Ectodermal cell (in vitro differentiated cells): Measurements from ENCODE around the gene NDUFB10.
A peak's percentile ranks its signal among the peaks of the same experiment; 100 is the strongest.
"Not testable (repeated sequence)": the region's sequence is repeated elsewhere in the genome, so short reads cannot be mapped to it uniquely, and the experiment has no call there.

ENCODE experiments used
- H3K27ac ChIP-seq: 2 replicates; pipeline ENCODE4 v1.7.0; 2013; ENCODE audit warnings: mild to moderate bottlenecking, low read depth, low read length; ENCODE audit not compliant: insufficient read depth, poor library complexity, severe bottlenecking
- H3K27me3 ChIP-seq: 2 replicates; pipeline ENCODE4 v1.7.0; 2013; ENCODE audit warnings: mild to moderate bottlenecking, low read length; ENCODE audit not compliant: insufficient read depth, control insufficient read depth, poor library complexity, severe bottlenecking
- H3K36me3 ChIP-seq: one replicate; pipeline ENCODE4 v1.7.0; 2013; ENCODE audit warnings: low read length; ENCODE audit not compliant: control insufficient read depth, insufficient read depth
- H3K4me1 ChIP-seq: one replicate; pipeline ENCODE4 v1.7.0; 2013; ENCODE audit warnings: low read length; ENCODE audit not compliant: control insufficient read depth, insufficient read depth
- H3K4me3 ChIP-seq: 2 replicates; pipeline ENCODE4 v1.7.0; 2013; ENCODE audit warnings: low read depth, low read length, control low read depth; ENCODE audit not compliant: insufficient read depth
- H3K9me3 ChIP-seq: 2 replicates; pipeline ENCODE4 v1.7.0; 2013; ENCODE audit warnings: mild to moderate bottlenecking, low read length, moderate library complexity; ENCODE audit not compliant: control insufficient read depth
- WGBS, 2 experiments: methylation state at CpG; one replicate each; pipeline ENCODE4 v1.1.7; 2013; ENCODE audit warnings: missing lambda C conversion rate in 2 of 2; 5-methylcytosine and 5-hydroxymethylcytosine counted together

NDUFB10 gene

GRCh38 chr16:1917056-1917664 lies 42.2 kb upstream of the NDUFB10 start:
- Histone ChIP-seq H3K27ac (no peak overlapping the region), H3K4me1 (peaks cover 43% of the 10 kb centered on the region), H3K27me3 (peaks cover 66% of the 10 kb centered on the region), H3K4me3 (no peak overlapping the region), H3K36me3 (no peaks in the 10 kb centered on the region), H3K9me3 (no peaks in the 10 kb centered on the region)
- WGBS, 2 experiments, result 8% methylated on average over 22 of the region's 22 CpGs

- Histone ChIP-seq H3K27me3 (peaks cover 72% of the 10 kb centered on the region), H3K9me3 (no peaks in the 10 kb centered on the region), H3K36me3 (no peaks in the 10 kb centered on the region), H3K4me1 (peaks cover 43% of the 10 kb centered on the region), H3K4me3 (no peak overlapping the region), H3K27ac (no peak overlapping the region)
- WGBS, 2 experiments, result 3% methylated on average over 81 of the region's 81 CpGs
These were observed 41.5 kb upstream of the NDUFB10 start for GRCh38 chr16:1917665-1918350.

GRCh38 chr16:1918351-1919326 lies 40.7 kb upstream of the NDUFB10 start, which contains the start of gene HS3ST6:
HS3ST6 (minus strand) TSS chr16:1918415; CDS start chr16:1918323, 92 bp downstream.
- Histone ChIP-seq H3K27me3 (peaks cover 81% of the 10 kb centered on the region), H3K27ac (no peak within 1 kb of the TSS), H3K4me3 (peak within 1 kb of the TSS; percentile 11), H3K4me1 (peaks cover 44% of the 10 kb centered on the region), H3K9me3 (no peaks in the 10 kb centered on the region), H3K36me3 (no peaks in the 10 kb centered on the region)
- WGBS, 2 experiments, result 5% methylated on average over 68 to 71 of the region's 71 CpGs

GRCh38 chr16:1919327-1919998 lies 39.9 kb upstream of the NDUFB10 start:
- H3K4me3 ChIP-seq, result no peak overlapping the region
- no peaks in the 10 kb centered on the region for H3K9me3 ChIP-seq
- H3K36me3 ChIP-seq, result no peaks in the 10 kb centered on the region
- 42 to 45% methylated on average over 30 of the region's 30 CpGs for WGBS, 2 experiments
- H3K27ac ChIP-seq, result no peak overlapping the region
- peaks cover 42% of the 10 kb centered on the region for H3K4me1 ChIP-seq
- H3K27me3 ChIP-seq, result peaks cover 89% of the 10 kb centered on the region

GRCh38 chr16:1920122-1920521 lies 39.2 kb upstream of the NDUFB10 start:
- H3K4me3 ChIP-seq, H3K27ac ChIP-seq, H3K9me3 ChIP-seq, H3K36me3 ChIP-seq: not testable (repeated sequence)
- Histone ChIP-seq H3K27me3 (peaks cover 92% of the 10 kb centered on the region), H3K4me1 (peaks cover 42% of the 10 kb centered on the region)
- 66 to 68% methylated on average over 21 of the region's 21 CpGs for WGBS, 2 experiments

- Histone ChIP-seq H3K9me3 (no peaks in the 10 kb centered on the region), H3K27me3 (peaks cover 88% of the 10 kb centered on the region), H3K36me3 (no peaks in the 10 kb centered on the region), H3K4me3 (no peak overlapping the region), H3K27ac (no peak overlapping the region), H3K4me1 (peaks cover 39% of the 10 kb centered on the region)
- WGBS, 2 experiments, result 9 to 13% methylated on average over 15 of the region's 15 CpGs
These were observed 38.6 kb upstream of the NDUFB10 start for GRCh38 chr16:1920727-1921171.

GRCh38 chr16:1922357-1922756 lies 37.0 kb upstream of the NDUFB10 start:
- H3K4me3 ChIP-seq, result no peak overlapping the region
- H3K27ac ChIP-seq, result no peak overlapping the region
- WGBS, 2 experiments, result 92 to 93% methylated on average over 8 of the region's 8 CpGs
- H3K4me1 ChIP-seq, result peaks cover 28% of the 10 kb centered on the region
- H3K36me3 ChIP-seq, result no peaks in the 10 kb centered on the region
- H3K9me3 ChIP-seq, result no peaks in the 10 kb centered on the region
- peaks cover 72% of the 10 kb centered on the region for H3K27me3 ChIP-seq

GRCh38 chr16:1923299-1924034 lies 35.9 kb upstream of the NDUFB10 start:
- WGBS, 2 experiments, result 17 to 18% methylated on average over 23 to 24 of the region's 24 CpGs
- H3K4me3 ChIP-seq, result peak overlapping the region; percentile 13
- H3K27me3 ChIP-seq, result peaks cover 63% of the 10 kb centered on the region
- H3K4me1 ChIP-seq, result peaks cover 25% of the 10 kb centered on the region
- H3K36me3 ChIP-seq, result no peaks in the 10 kb centered on the region
- no peaks in the 10 kb centered on the region for H3K9me3 ChIP-seq
- H3K27ac ChIP-seq, result no peak overlapping the region

- Histone ChIP-seq H3K4me3 (peak overlapping the region; percentile 13), H3K4me1 (peaks cover 19% of the 10 kb centered on the region), H3K27ac (no peak overlapping the region), H3K27me3 (peaks cover 57% of the 10 kb centered on the region), H3K36me3 (no peaks in the 10 kb centered on the region), H3K9me3 (no peaks in the 10 kb centered on the region)
- WGBS, 2 experiments, result 74 to 78% methylated on average over 5 of the region's 5 CpGs
These were observed 35.2 kb upstream of the NDUFB10 start for GRCh38 chr16:1924095-1924494.
